ENCODE results near the gene ARFGAP1. TPM values are rescaled to one million over a fixed set of nuclear protein-coding genes. Genes with fewer than 3 reads are reported as not detected.
A peak's percentile ranks its signal among the peaks of the same experiment; 100 is the strongest.

ARFGAP1 gene
- total and polyA plus RNA-seq, 2 of the 4 experiments (the other 2 are of a cell fraction): 59.1 to 194 TPM

DNA sequence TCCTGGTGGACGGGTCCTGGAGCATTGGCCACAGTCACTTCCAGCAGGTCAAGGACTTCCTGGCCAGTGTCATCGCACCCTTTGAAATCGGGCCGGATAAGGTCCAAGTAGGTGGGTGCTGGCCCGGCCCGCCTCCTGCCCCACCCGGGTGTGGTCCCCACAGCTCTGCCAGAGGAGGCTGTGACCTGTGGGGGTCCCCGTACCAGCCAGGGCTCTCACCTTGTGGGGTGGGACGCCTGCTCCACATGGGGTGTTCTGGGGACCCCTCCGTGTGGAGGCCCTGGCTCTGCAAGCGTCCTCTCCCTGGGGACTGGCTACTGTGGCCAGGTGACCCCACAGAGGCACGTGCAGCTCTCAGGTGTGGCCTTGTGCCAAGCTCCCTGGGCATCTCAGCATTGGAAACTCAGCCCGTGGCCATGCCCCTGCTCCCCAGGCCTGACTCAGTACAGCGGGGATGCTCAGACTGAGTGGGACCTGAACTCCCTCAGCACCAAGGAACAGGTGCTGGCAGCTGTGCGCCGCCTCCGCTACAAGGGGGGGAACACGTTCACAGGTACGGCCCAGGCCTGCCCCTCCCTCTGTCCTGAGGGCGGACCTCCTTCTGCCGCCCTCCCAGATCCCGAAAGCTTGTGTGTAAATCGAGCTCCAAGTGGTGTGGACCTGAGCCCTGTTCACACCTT, 35.1 kb downstream of the ARFGAP1 start:
- no peak overlapping the region for H2AFZ ChIP-seq (replicated peaks; ENCODE audit: low read length, poor library complexity)
- H4K91ac ChIP-seq (ENCODE audit: insufficient read depth, low read depth, low read length): no peak overlapping the region
- H3K9me3 ChIP-seq (ENCODE audit: control insufficient read depth, insufficient read depth, low read length): no peaks in the 10 kb centered on the region
- peaks cover 21% of the 10 kb centered on the region for H3K27me3 ChIP-seq (ENCODE audit: control insufficient read depth, insufficient read depth, low read length)
- no peak overlapping the region for H3K9ac ChIP-seq (ENCODE audit: low read depth, low read length)
- peak overlapping the region; percentile 50 for H2AK9ac ChIP-seq (replicated peaks; ENCODE audit: low read depth, low read length, poor library complexity)
- H3K36me3 ChIP-seq (ENCODE audit: control insufficient read depth, insufficient read depth, low read length): no peaks in the 10 kb centered on the region
- no peak overlapping the region for H4K8ac ChIP-seq (ENCODE audit: low read depth in 2 of 2, low read length in 2 of 2)
- no peaks in the 10 kb centered on the region for H3K79me1 ChIP-seq (ENCODE audit: low read depth in 1 of 2, low read length in 2 of 2)
- intact Hi-C loops (cut with micrococcal nuclease): no loop called here
- no peak overlapping the region for H2BK5ac ChIP-seq (ENCODE audit: low read depth, low read length, poor library complexity, severe bottlenecking)
- no peak overlapping the region for H3K23ac ChIP-seq (ENCODE audit: low read depth, low read length)
- peaks cover 5% of the 10 kb centered on the region; the same call in 1 of the 2 replicates for H4K20me1 ChIP-seq (ENCODE audit: insufficient read depth, low read length)
- no TSS peak for BruUV-seq (replicated peaks)
- no peak overlapping the region for H2BK15ac ChIP-seq (ENCODE audit: low read depth, low read length)
- in situ Hi-C loops (cut with MboI; ENCODE audit: low sequenced_read_pairs): no loop called here
- H3K56ac ChIP-seq (ENCODE audit: extremely low read depth, insufficient read depth, low read length): no peak overlapping the region
- CTCF ChIA-PET: interaction anchor here (0.6 to 3.5 kb wide), 2 partner anchors 36 to 74 kb away, joined by 3 to 30 read pairs; no protein-coding TSS in a partner anchor
- no peak overlapping the region for H3K4me3 ChIP-seq (ENCODE audit: insufficient read depth, low read depth, low read length)
- H3K18ac ChIP-seq (ENCODE audit: low read depth, low read length): no peak overlapping the region
- no peak overlapping the region for H2AK5ac ChIP-seq (ENCODE audit: low read depth, low read length)
- peaks cover 3% of the 10 kb centered on the region; the same call in 1 of the 2 replicates for H3K4me1 ChIP-seq (ENCODE audit: control insufficient read depth, insufficient read depth, low read length)
- DNase-seq (no peak), ATAC-seq (ENCODE audit: low read depth) (no peak)
- H3K4me2 ChIP-seq (ENCODE audit: low read depth, low read length): no peak overlapping the region
- H4K5ac ChIP-seq (ENCODE audit: low read depth, low read length): no peak overlapping the region
- no peaks in the 10 kb centered on the region for H3K9me1 ChIP-seq (ENCODE audit: insufficient read depth, low read length)
- no peak overlapping the region for H3K14ac ChIP-seq (replicated peaks; ENCODE audit: low read depth, low read length)
- H2BK120ac ChIP-seq (ENCODE audit: low read depth, low read length): no peak overlapping the region
- dilution Hi-C loops (cut with HindIII; ENCODE audit: low sequenced_read_pairs, unreplicated experiment): no loop called here
- H2BK20ac ChIP-seq (ENCODE audit: low read depth, low read length): no peak overlapping the region
- no peak overlapping the region for H3K4ac ChIP-seq (ENCODE audit: low read depth, low read length)
- POLR2A ChIA-PET (ENCODE audit: unreplicated experiment): no interaction called here
- H3K27ac ChIP-seq (ENCODE audit: insufficient read depth, low read length): no peak overlapping the region
- TF ChIP-seq MAZ (IDR thresholded peaks at IDR 0.05; ENCODE audit: borderline replicate concordance, low read depth, low read length) (no peak), RAD21 (IDR thresholded peaks at IDR 0.05; ENCODE audit: low read length) (no peak), BHLHE40 (IDR thresholded peaks at IDR 0.05; ENCODE audit: low read depth, low read length) (no peak), FOS (IDR thresholded peaks at IDR 0.05; ENCODE audit: low read depth, low read length) (no peak), SMC3 (IDR thresholded peaks at IDR 0.05; ENCODE audit: low read depth, low read length) (no peak), CEBPB (IDR thresholded peaks at IDR 0.05; ENCODE audit: low read depth, low read length) (no peak), RCOR1 (IDR thresholded peaks at IDR 0.05; ENCODE audit: insufficient replicate concordance, low read length) (no peak)
- TF ChIP-seq, protein P1, sequence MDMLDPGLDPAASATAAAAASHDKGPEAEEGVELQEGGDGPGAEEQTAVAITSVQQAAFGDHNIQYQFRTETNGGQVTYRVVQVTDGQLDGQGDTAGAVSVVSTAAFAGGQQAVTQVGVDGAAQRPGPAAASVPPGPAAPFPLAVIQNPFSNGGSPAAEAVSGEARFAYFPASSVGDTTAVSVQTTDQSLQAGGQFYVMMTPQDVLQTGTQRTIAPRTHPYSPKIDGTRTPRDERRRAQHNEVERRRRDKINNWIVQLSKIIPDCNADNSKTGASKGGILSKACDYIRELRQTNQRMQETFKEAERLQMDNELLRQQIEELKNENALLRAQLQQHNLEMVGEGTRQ (IDR thresholded peaks at IDR 0.05; ENCODE audit: low read depth, low read length): no peak
- 80% methylated on average over 7 of the region's 23 CpGs; no CpG with 5 or more reads in 1 of the 2 experiments for WGBS, 2 experiments (ENCODE audit: extremely low coverage in 2 of 2, insufficient read length in 1 of 2)
